Endometrial microvascular endothelial cells (primary cell): Measurements from ENCODE around the gene PIK3R1. TPM values are rescaled to one million over a fixed set of nuclear protein-coding genes. Genes with fewer than 3 reads are reported as not detected.

Experiments used
- in situ Hi-C: cut with HindIII; loops from 2 replicates; pipeline ENCODE4 v1.10.0; 2017; ENCODE audit warnings: low sequenced_read_pairs, low pct_unique_long_range_greater_than_20kb; ENCODE audit errors: inconsistent ontology term
- total RNA-seq: library from RNA; depleted of rRNA; stranded (reverse); fragments of >200 nt; gene quantifications from one replicate; pipeline ENCODE4 v1.2.3, GENCODE V29; 2015; ENCODE audit errors: inconsistent ontology term

The PIK3R1 gene
- total RNA-seq, 1 donor from 2014 or later, result 22.7 TPM

DNA sequence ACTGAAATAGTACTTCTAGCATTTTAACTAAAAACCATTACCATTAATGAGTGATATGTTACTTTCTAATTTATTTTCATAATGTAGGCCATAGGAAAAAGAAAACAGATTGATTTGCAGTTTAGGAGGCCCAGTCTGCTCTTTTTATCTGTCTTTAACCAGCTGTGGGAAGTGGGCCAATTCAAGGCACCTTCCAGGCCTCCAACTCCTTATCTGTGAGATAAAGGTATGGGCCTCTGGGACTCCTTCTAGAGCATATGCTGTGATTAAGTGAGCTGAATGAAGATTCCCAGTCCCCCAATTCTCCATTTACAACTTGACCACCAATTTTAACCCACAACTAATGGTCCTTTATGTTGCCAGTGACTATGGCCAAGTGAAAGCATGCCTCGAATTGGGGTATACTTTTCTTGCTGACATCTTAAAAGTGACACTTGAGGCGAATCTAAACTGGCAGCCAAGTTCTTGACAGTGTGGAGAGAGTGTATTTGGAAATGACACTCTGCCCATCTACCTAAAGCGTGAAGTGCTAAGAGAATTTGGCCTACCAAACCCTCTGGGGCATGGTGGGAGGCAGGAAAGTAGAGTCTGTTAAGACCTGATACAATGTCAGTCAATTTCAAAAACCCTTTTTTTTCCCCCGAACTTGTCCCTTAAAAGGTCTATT lies 88.3 kb downstream of the PIK3R1 start:
- in situ Hi-C loops, result no loop called here

DNA sequence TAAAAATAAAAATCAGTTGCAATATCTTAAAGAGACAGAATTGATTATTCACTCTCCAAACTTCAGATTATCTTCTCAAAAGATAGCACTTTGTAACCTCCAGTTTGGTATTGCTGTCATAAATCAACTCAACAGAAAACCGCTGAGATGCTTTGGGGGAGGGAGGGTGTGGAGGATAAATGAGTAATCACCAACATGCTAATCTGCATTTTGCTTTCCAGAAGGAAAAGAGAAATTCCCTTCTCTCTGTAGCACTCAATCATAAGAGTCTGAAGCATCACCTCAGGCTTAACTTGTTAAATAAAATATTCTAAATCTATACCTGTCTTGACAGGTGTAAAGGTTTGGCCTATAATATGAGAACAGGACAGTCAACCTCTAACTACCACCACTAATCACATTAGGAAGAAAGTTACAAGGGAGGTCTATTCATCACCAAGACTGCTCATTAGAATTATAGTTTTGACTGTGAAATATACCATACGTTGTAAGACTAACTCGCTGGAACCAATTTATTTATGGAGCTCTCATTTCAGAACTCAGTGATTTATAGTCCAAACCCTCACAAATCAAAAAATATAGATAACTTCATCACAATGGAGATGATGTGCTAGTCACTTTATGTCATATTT lies 89.0 kb downstream of the PIK3R1 start:
- in situ Hi-C loops, result loop anchor here (5.0 kb wide), 1 partner anchor 78 kb away; no protein-coding TSS in a partner anchor

DNA sequence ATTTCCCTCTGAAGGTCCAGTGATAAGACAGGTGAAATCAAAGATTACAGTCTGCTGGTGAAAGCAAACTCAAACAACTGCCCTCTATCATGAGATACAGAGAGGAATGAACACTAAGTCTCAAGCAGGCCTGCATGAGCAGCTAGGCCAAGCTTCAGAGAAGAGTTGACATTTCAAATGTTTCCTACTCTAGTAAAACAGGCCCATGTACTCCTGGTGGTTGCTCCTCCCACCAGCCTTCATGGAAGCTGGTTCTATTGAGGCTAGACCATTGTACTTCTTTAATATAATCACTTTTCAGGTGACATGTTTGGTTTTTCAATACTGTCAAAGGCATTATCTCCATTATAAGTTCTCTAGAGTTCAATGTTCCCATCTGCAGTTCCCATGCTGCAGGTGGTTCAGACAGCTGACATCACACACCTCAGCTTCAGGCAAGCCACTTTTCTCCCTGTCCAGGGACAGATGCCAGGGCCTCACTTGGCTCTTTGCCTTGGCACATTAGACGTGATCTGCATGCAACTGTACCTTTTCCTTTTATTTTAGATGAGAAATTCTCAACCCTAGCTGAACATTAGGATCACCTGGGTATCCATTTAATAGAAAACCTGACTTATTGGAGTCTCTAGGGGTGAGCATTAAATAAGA lies 89.8 kb downstream of the PIK3R1 start:
- in situ Hi-C loops, result loop anchor here (5.0 kb wide), 1 partner anchor 77 kb away; no protein-coding TSS in a partner anchor

DNA sequence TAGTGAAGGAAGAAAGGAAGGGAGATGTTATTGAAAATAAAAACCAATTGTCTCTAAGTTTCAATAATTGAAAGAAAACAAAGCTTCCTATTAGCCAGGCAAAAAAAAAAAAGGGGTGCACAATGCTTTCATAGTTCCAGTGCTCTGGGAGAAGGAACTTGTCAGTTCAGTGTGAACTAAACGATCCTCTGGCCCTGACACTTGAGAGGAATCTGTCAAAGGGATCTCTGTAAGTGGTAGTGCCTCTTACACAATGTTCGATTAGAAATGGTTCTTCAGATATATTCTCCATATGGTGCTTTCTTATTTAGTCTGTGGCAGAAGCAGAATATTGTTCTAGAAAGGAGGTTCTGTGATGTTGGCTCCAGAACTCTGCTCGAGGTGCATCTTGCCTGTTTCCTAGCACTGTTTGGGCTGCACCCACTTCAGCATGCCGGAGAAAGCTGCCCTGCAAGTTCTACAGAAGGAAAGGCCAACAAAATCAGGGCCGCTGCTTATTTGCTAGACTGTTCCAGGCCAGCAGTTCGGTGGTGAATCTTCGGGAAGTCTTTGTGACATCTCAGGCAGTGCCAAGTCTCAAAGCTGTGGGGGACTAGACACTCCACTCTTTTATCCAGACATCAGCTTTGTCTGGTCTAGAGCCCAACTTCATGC lies 90.9 kb downstream of the PIK3R1 start:
- in situ Hi-C loops, result loop anchor here (5.0 kb wide), 1 partner anchor 76 kb away; no protein-coding TSS in a partner anchor

DNA sequence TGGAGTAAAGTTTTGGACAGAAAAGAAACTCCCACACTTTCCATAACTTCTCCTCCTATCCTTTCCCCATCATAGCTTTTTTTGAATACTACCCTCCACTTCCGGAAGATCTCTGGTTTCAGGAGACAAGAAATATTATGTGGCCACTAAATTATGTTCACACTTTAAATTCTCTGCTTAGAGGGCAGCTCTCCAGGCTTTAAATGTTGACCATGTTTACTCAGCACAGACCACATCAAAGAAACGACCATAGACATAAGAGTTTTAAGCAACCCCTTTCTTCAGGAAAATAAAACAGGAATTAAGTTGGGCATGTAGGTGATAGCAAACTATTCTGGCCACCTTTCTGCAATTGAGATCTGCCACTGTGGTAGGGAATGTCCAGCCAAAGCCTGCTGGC lies 97.8 kb downstream of the PIK3R1 start:
- in situ Hi-C loops, result no loop called here

DNA sequence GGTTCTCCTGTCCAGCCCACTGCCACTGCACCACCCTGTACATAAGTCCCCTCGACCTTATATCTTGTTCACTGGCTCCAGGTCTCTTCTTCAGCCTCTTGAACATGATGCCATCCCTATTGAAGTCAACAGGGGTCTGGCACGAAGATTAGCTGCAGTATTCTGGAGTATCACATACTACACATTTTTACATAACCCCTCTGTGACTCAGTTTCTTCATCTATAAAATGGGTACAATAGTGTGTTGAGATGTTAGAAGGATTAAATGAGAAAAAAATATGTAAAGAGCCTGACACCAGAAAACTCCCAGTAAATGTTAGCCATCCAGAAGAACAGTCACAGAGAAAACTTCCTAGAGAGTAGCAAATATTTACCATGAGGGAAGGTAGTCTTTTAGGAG lies 98.9 kb downstream of the PIK3R1 start:
- in situ Hi-C loops, result no loop called here

DNA sequence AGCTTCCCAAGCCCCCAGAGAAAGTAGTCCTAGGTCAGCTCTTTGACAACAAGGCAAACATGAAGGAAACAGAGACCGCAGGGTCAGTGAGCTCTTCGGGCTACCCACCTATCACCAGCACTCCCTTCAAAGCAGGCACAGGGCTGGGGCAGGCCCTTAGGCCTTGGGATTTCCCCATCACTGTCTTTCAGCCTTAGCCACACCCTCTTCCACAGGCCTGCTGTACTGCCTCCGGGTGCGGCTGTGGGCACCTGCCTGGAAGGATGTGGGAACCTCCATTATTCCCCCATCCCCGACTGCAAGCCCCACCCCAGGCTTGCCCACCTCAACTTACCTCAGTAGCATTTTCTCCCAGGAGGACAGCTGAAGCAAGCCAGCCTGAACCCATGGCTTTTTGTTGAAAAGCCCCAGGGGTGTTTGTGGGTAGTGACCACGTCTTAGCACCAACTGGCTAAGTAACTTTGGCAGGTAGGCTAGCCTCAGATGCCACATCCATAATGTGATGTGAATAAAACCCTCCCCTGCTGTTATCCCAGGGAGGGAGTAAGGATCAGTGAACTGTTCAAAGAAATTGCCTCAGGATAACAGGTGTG lies 100.2 kb downstream of the PIK3R1 start:
- in situ Hi-C loops, result no loop called here

DNA sequence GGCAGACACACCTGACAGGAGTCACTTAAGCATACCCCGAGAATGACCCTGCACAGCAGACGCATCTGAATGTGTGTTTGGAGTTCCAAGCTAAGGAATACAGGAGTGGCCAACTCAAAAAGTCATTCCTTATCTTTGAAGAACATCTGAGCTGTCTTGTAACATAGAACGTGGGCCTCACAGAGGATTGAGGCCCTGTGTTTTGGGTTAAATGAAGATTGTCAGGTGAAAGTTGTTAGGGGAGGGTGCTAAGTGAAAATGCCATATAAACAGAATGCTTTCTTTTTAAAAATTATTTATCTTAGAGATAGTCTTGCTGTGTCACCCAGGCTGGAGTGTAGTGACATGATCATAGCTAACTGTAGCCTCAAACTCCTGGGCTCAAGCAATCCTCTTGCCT lies 100.9 kb downstream of the PIK3R1 start:
- in situ Hi-C loops, result no loop called here

DNA sequence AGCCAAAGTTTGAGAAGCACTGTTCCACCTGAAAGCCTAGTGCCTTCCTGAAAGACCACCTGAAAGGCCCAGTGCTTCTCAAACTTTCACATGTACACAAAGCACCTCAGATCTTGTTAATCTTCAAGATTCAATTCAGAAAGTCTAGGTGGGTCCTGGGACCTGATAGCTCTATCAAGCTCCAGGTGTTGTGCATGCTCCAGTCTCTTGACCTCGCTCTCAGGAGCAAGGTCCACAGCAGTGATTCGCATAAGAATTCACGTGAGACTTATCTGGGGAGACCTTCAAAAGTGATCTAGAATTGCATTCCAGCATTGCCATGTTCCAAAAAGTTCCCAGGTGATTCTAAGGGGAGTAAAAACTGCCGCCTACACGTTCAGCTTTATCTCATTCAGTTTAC lies 102.1 kb downstream of the PIK3R1 start:
- in situ Hi-C loops, result no loop called here

DNA sequence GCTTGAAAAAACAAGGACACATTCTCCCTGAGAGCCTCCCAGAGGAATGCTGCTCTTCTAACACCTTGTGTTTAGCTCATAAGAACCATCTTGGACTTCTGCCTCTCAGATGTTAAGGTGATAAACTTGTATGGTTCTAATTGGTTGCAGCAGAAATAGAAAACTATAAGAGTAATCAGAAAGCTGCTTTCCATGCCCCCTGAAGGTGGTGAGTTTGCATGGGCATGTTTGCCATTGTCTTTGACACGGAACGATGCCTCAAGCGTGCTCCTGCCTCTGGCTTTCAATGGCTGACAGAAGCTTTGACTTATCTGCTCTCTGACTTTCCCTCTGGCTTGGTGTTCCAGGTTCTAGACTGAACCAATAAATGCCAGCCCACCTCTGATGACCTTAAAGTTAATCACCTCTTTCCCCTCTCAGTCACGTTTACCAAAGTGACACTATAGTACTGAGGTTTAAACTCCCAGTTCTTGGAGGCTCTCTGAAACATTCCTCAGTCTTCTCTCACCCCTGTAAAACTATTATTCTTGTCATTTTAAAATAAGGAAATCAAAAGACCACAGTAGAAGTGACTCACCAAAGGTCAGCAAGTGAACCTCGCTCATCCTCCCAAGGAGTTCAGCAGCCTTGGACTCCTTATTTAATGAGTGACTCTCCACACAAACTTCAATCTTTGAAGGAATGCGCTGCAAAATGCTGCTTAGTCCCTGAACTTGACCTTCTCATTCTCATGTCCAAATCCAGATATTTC lies 103.6 kb downstream of the PIK3R1 start:
- in situ Hi-C loops, result no loop called here

DNA sequence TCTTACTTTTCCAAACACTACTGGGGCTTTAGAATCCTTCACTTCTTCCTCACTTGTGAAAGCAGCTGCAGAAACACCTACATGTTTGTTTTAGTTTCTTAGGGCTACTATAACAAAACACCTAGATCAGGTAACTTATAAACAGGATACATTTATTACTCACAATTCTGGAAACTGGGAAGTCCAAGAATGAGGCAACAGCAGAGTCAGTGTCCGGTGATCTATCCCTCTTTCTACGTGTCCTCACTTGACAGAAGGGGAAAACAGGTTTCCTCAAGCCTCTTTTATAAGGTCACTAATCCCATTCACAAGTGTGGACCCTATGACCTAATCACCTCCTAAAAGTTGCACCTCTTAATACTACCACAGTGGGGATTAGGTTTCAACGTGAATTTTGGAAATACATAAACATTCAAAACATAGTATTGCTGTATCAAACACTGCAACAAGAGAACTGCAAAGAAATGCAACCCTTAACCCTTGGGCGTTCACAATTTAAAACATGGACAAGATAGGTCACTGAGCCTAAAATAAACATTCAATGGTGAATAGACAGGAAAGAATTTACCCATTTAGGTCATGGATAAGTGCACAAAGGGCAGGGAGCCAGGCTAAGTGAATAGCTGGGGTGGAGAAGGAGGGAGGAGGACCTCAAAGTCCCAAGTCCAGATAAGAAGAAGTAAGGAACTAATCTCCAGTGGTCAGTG lies 104.3 kb downstream of the PIK3R1 start:
- in situ Hi-C loops, result no loop called here

DNA sequence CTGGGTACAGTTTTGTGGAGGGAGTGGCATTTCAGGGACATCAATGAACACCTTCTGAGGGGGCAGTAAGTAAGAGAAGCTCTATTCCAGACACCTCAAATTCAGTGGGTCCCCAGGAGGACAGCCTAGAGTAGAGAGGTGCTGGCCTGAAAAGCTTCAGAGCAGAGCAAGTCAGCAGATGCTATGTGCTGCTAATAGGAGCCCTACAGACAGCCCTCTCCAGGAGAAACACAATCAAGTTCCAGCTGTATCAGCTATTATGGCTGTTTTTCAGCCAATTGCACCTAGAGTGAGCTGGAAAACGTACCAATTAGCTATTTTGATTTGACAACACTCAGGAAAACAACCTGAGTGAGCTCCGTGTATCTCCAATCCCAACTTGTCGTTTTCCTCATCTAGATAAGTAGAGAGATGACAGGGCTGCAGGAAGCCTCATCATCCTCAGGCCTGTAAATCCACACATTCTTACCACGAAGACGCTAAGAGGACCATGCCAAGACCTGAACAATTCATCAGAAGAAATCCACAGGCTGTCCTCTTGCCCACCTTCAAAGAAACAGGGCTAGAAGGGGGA lies 104.9 kb downstream of the PIK3R1 start:
- in situ Hi-C loops, result no loop called here

DNA sequence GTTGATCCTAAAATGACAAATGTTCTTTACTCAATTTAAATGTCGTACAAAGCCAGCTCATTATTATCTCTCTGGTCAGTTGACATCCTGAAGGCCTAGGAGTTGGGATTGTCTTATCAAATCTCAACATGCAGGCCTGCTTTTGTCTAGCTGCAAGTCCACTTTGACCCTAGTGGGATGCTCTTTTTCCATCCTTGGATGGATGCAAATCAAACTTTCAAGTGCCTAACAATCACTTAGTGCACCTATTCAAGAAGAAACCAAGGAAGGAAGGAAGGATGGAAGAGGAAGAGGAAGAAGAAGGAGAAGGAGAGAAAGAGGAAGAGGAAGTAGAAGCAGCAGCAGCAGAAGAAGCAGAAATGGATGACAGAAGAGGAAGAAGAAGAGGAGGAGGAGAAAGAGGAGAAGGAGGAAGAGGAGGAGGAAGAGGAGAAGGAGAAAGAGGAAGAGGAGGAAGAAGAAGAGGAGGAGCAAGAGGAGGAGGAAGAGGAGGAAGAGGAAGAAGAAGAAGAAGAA lies 109.6 kb downstream of the PIK3R1 start:
- in situ Hi-C loops, result no loop called here

DNA sequence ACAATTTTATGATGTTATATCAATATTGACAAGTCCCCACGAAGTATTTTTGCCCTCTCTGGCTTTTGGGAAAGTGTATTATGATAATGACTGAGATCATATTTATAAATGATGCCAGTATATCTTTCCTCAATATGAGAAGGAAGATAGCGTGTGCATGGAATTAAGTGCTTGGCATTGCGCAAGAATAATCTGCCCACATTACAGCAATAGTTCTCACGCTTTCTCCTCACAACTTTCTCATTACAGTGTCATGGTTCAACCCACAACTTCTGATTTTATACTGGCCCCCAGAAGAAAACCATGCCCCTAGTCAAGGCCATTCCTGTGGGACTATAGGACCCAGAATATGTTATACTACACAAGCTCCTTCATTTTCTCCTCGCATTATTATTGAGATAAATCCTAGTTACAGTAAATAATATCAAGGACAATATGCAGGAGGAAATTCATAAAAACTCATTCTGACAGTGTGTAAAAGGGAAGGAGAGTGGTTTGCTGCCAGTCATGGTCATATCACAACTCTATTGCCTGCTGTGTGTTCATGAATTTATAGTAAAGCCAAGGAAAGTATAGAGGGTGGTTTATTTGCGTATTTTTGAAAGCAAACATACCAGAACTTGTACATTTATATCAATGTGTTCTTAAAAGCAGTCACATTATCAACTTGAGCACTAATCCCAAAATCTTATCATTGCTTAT lies 114.1 kb downstream of the PIK3R1 start:
- in situ Hi-C loops, result no loop called here

DNA sequence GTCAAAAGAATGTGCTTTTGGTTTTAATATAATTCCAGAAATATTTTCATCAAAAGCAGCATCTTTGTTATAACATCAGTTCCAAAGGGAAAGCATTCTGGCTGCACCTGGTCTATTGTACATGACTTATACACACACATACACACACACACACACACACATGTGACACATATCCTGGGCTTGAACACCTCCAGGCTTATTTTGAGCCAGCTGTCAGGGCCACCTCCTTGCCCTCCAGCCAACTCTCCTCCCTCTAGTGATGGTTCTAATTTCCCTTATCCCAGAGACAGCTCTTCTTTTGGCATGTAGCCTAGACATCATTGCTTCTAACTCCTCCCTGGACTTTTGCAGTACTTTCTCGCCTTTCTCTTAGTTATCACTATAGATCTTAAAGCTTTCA lies 115.0 kb downstream of the PIK3R1 start:
- in situ Hi-C loops, result no loop called here

DNA sequence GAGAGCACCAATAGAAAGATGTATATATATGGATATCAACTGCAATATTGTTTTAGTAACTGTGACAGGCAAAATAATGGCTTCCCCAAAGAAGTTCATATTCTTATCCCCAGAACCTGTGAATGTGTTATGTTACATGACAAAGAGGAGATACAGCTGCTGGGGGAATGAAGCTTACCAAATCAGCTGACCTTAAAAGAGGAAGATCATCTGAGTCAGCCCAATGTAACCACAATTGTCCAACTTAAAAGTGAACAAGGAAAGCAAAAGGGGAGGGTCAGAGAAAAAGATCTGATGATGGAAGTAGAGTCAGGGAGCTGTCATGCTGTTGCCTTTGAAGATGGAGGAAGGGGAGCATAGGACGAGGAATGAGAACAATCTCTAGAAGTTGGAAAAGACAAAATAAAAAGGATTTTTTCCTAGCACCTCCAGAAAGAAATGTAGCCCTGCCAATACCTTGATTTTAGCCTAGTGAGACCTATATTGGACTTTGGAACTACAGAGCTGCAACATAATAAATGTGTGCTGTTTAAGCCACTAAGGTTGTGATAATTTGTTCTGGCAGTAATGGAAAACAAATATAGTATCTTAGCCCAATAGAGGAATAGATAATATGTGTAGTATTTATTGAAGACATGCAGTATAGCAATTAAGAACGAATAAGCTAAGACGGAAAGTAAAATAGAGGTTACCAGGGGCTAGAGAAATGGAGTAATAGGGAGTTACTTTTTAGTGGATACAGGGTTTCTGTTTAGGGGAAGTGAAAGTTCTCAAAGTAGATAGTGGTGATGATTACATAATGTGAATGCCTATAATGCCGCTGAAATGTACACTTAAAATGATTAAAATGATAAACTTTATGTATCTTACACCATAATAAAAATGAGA lies 115.9 kb downstream of the PIK3R1 start:
- in situ Hi-C loops, result no loop called here
